K562 (cell line): ENCODE measurements around the gene SPATA21. TPM values are rescaled to one million over a fixed set of nuclear protein-coding genes. Genes with fewer than 3 reads are reported as not detected.
A peak's percentile ranks its signal among the peaks of the same experiment; 100 is the strongest.

Experiments
- ATF6 ChIP-seq: sonication (generic); formaldehyde crosslinking; IDR thresholded peaks from 2 replicates; pipeline ENCODE4 v1.4.0; 2020; ENCODE audit warnings: mild to moderate bottlenecking, missing genetic modification reagents
- CEBPB ChIP-seq: fragments of 450-650 bp; IDR thresholded peaks from 2 replicates; pipeline ENCODE4 v1.6.1; 2016; ENCODE audit warnings: missing genetic modification characterization, missing compliant biosample characterization
- CXXC5 ChIP-seq: fragments of 250-450 bp; sonication (Bioruptor Pico); IDR thresholded peaks from 2 replicates; pipeline ENCODE4 v1.8.0; 2022; ENCODE audit warnings: inconsistent platforms, mild to moderate bottlenecking, moderate library complexity
- FOXP1 ChIP-seq: sonication (generic); formaldehyde crosslinking; IDR thresholded peaks from 2 replicates; pipeline ENCODE4 v1.8.0; 2022; ENCODE audit warnings: mild to moderate bottlenecking, missing genetic modification reagents
- HIVEP1 ChIP-seq: fragments of 250-450 bp; sonication (Bioruptor Pico); IDR thresholded peaks from 2 replicates; pipeline ENCODE4 v1.4.0; 2020; ENCODE audit warnings: mild to moderate bottlenecking
- NCOA6 ChIP-seq: fragments of 450-650 bp; IDR thresholded peaks from 2 replicates; pipeline ENCODE4 v1.6.1; 2017; ENCODE audit warnings: mild to moderate bottlenecking
- NEUROD1 ChIP-seq: fragments of 150-350 bp; IDR thresholded peaks from 2 replicates; pipeline ENCODE4 v1.6.1; 2014; ENCODE audit warnings: borderline replicate concordance, low read length, low read depth; ENCODE audit not compliant: partially characterized antibody
- POLR2AphosphoS2 ChIP-seq: IDR thresholded peaks from 2 replicates; pipeline ENCODE4 v1.6.1; 2012; ENCODE audit warnings: low read length, improper control_type of control experiment
- SLC30A9 ChIP-seq: fragments of 250-450 bp; sonication (Bioruptor Pico); IDR thresholded peaks from 2 replicates; pipeline ENCODE4 v1.8.0; 2022; ENCODE audit warnings: mild to moderate bottlenecking, moderate library complexity
- SRF ChIP-seq, 2 experiments: fragments of 250-450, 450-650 bp in 1 of 2; sonication (Bioruptor Pico) in 1 of 2; sonication (generic) in 1 of 2; formaldehyde crosslinking; IDR thresholded peaks; 2 replicates each; pipeline versions ENCODE4 v1.5.0 to v1.5.1; 2020 to 2022; ENCODE audit warnings: mild to moderate bottlenecking in 1 of 2, missing genetic modification reagents in 1 of 2
- TBP ChIP-seq: optimal IDR thresholded peaks from 2 replicates; pipeline ENCODE3; 2011; ENCODE audit warnings: low read depth, low read length, improper control_type of control experiment
- U2AF2 ChIP-seq: fragments of 200-400 bp; formaldehyde crosslinking; optimal IDR thresholded peaks from 2 replicates; pipeline ENCODE3; 2017; ENCODE audit warnings: low read depth, mild to moderate bottlenecking, low read length
- ZBED1 ChIP-seq: IDR thresholded peaks from 2 replicates; pipeline ENCODE4 v1.6.1; 2014
- ZBTB17 ChIP-seq: fragments of 450-650 bp; formaldehyde crosslinking; IDR thresholded peaks from 2 replicates; pipeline ENCODE4 v1.4.0; 2020; ENCODE audit warnings: mild to moderate bottlenecking
- ZC3H11A ChIP-seq: IDR thresholded peaks from 2 replicates; pipeline ENCODE4 v1.6.1; 2012; ENCODE audit warnings: low read depth, low read length, improper control_type of control experiment
- ZHX1 ChIP-seq: fragments of 150-350 bp; conservative IDR thresholded peaks from 2 replicates; pipeline ENCODE4 v1.6.1; 2014; ENCODE audit warnings: low read length
- ZNF239 ChIP-seq: fragments of 250-450 bp; sonication (Bioruptor Pico); IDR thresholded peaks from 2 replicates; pipeline ENCODE4 v1.4.0; 2020; ENCODE audit warnings: mild to moderate bottlenecking
- ZNF311 ChIP-seq: fragments of 250-450 bp; sonication (Bioruptor Pico); IDR thresholded peaks from 2 replicates; pipeline ENCODE4 v1.4.0; 2020; ENCODE audit warnings: mild to moderate bottlenecking, moderate library complexity
- ZNF57 ChIP-seq: fragments of 450-650 bp; formaldehyde crosslinking; IDR thresholded peaks from 2 replicates; pipeline ENCODE4 v1.4.0; 2020; ENCODE audit warnings: mild to moderate bottlenecking, moderate library complexity
- ZNF592 ChIP-seq: fragments of 450-650 bp; IDR thresholded peaks from 2 replicates; pipeline ENCODE4 v1.6.1; 2017; ENCODE audit warnings: antibody characterized with exemption, mild to moderate bottlenecking
- polyA plus RNA-seq, 8 experiments: library from polyadenylated mRNA; depleted of rRNA in 4 of 8; stranded (reverse) in 5 of 8; unstranded in 3 of 8; fragments of >200 nt; fragmentation: Nextera tagmentation in 2 of 8; fragmentation: Illumina TruSeq in 1 of 8; extraction: Ambion mirVana in 2 of 8; extraction: Trizol in 1 of 8; gene quantifications; 2 replicates each; pipeline versions ENCODE4 v1.2.1 to v1.2.3, GENCODE V29; 2011 to 2014; ENCODE audit warnings: inconsistent platforms in 1 of 8, missing spikeins in 1 of 8
- total RNA-seq, 7 experiments: library from RNA; depleted of rRNA in 6 of 7; stranded (reverse); fragments of >200 nt in 6 of 7; fragmentation: Illumina TruSeq in 2 of 7; extraction: Trizol in 2 of 7; gene quantifications; 2 replicates each; pipeline versions ENCODE4 v1.2.1 to v1.2.3, GENCODE V29; 2011 to 2021; ENCODE audit warnings: low replicate concordance in 1 of 7

The SPATA21 gene
- total and polyA plus RNA-seq, 9 of the 15 experiments (the other 6 are each of a cell fraction or from before 2014, with no cell fraction given): 0.10 to 0.36 (median 0.13) TPM; not detected in 3

DNA sequence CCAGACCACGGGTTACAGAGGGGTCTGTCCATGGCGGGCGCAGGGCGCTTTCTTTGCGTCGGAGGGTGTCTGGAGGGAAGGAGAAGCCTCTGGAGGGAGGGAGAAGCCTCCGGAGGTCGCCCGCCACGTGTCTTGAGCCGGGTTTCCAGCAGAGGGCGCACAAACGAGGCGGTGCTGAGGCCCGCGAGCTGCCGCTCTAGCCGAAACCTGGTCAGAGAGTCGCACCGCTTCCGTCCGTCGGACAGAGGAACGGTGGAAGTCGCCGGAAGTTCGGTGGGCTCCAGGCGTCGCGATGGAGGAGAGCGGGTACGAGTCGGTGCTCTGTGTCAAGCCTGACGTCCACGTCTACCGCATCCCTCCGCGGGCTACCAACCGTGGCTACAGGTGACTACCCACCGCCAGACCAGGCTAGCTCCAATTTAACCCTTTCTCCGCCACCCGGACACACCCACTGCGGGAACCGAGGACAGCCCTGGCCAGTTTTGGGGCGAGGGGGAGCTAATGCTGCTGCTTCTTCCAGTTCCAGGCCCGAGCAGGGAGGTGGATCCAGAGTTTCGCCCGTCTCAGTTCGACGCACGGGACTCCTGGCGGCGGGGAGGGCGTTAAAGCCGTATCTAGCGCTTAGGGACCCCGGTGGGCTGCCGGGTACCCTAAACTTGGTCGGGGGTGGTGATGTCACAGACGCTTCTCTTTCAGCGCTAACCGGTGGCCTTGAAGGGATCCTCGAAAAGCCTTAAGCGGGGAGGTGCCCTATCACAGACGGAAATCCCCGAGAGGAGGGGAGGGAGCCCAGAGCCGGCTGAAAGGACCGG is 3.5 kb upstream of the SPATA21 start, which contains the start of gene NECAP2 (continued):
- TF ChIP-seq ZHX1 (no peak; the same call in 1 of the 2 replicates), ZNF592 (peak; percentile 81), ZBED1 (peak; percentile 41; the same call in 1 of the 2 replicates), SRF (CRISPR knock-in tag; IDR thresholded peaks at IDR 0.05) (0 out of 4 replicates have a peak, but pooled peaks of 1 of the 2 experiments have one; percentile 55), TBP (peak; percentile 82), ZNF57 (CRISPR knock-in tag) (no peak), U2AF2 (no peak), SLC30A9 (CRISPR knock-in tag) (no peak), CXXC5 (CRISPR knock-in tag) (peak; percentile 96), FOXP1 (CRISPR knock-in tag) (peak; percentile 58; the same call in 1 of the 2 replicates), POLR2AphosphoS2 (peak; percentile 80; the same call in 1 of the 2 replicates), ZBTB17 (CRISPR knock-in tag) (0 out of 2 replicates have a peak, but pooled peaks have one; percentile 23), NEUROD1 (peak; percentile 64), ZC3H11A (peak; percentile 52; the same call in 1 of the 2 replicates), ZNF239 (no peak), ZNF311 (CRISPR knock-in tag) (no peak), CEBPB (tag) (no peak), NCOA6 (peak; percentile 84), HIVEP1 (CRISPR knock-in tag) (no peak), ATF6 (CRISPR knock-in tag) (no peak)
